Common myeloid progenitor, CD34-positive (primary cell): Measurements from ENCODE around the gene CNFN.

Experiments
- CTCF ChIA-PET: fragments of 350-600 bp; sonication (Branson Sonifier 250); formaldehyde crosslinking; loops from one replicate; lab custom pipeline; 2021; ENCODE audit warnings: antibody characterized with exemption; lab: Charles Lee
- POLR2A ChIA-PET: fragments of 350-600 bp; sonication (Branson Sonifier 250); formaldehyde crosslinking; loops from one replicate; lab custom pipeline; 2021; ENCODE audit warnings: antibody characterized with exemption; lab: Charles Lee
- DNase-seq, 3 donors: peaks; one replicate each; pipeline versions ENCODE4 v3.0.0 to v3.0.0-alpha.2; 2013
- H3K27ac ChIP-seq, 2 experiments: 1 replicate in 1 of 2; 2 replicates in 1 of 2; pipeline ENCODE4 v1.7.0; 2013; ENCODE audit warnings: inconsistent platforms in 2 of 2, low read length in 2 of 2, mild to moderate bottlenecking in 2 of 2, low read depth in 1 of 2, moderate library complexity in 1 of 2; ENCODE audit not compliant: severe bottlenecking in 2 of 2, insufficient read depth in 1 of 2, poor library complexity in 1 of 2
- H3K27me3 ChIP-seq, 5 experiments: replicated peaks in 2 of 5; 1 replicate in 3 of 5; 2 replicates in 2 of 5; pipeline versions ENCODE4 v1.6.1 to v1.7.0; 2013; ENCODE audit warnings: low read length in 4 of 5, mild to moderate bottlenecking in 2 of 5, moderate library complexity in 2 of 5, inconsistent platforms in 1 of 5; ENCODE audit not compliant: insufficient read depth in 5 of 5, control insufficient read depth in 4 of 5
- H3K36me3 ChIP-seq, 4 experiments: 1 replicate in 2 of 4; 2 replicates in 2 of 4; pipeline versions ENCODE4 v1.6.1 to v1.7.0; 2013; ENCODE audit warnings: low read length in 3 of 4, control low read depth in 1 of 4, mild to moderate bottlenecking in 1 of 4; ENCODE audit not compliant: control insufficient read depth in 4 of 4, insufficient read depth in 4 of 4
- H3K4me1 ChIP-seq, 4 experiments: 1 replicate in 3 of 4; 2 replicates in 1 of 4; pipeline versions ENCODE4 v1.6.1 to v1.7.1; 2013; ENCODE audit warnings: low read length in 3 of 4, mild to moderate bottlenecking in 3 of 4, control low read depth in 1 of 4, inconsistent platforms in 1 of 4, moderate library complexity in 1 of 4; ENCODE audit not compliant: control insufficient read depth in 4 of 4, insufficient read depth in 4 of 4; ENCODE audit errors: control extremely low read depth in 1 of 4
- H3K4me3 ChIP-seq, 7 experiments: 1 replicate in 4 of 7; 2 replicates in 3 of 7; pipeline versions ENCODE4 v1.5.1 to v1.7.0; 2013; ENCODE audit warnings: mild to moderate bottlenecking in 7 of 7, low read length in 6 of 7, moderate library complexity in 6 of 7, inconsistent platforms in 2 of 7, low read depth in 2 of 7, control low read depth in 1 of 7; ENCODE audit not compliant: insufficient read depth in 4 of 7, control insufficient read depth in 1 of 7; ENCODE audit errors: extremely low read depth in 1 of 7
- H3K9me3 ChIP-seq, 5 experiments: 1 replicate in 4 of 5; 2 replicates in 1 of 5; pipeline versions ENCODE4 v1.6.1 to v1.7.1; 2013; ENCODE audit warnings: low read length in 4 of 5, mild to moderate bottlenecking in 2 of 5, inconsistent platforms in 1 of 5, low read depth in 1 of 5, moderate library complexity in 1 of 5; ENCODE audit not compliant: control insufficient read depth in 4 of 5, insufficient read depth in 2 of 5; ENCODE audit errors: control extremely low read depth in 1 of 5
- WGBS: methylation state at CpG from one replicate; pipeline ENCODE4 v1.1.5; 2013; ENCODE audit not compliant: insufficient coverage; 5-methylcytosine and 5-hydroxymethylcytosine counted together

The CNFN gene

GRCh38 chr19:42412227-42412626, 22.1 kb upstream of the CNFN start:
- CTCF ChIA-PET = no interaction called here

GRCh38 chr19:42411581-42412178, 21.6 kb upstream of the CNFN start:
- no peak for DNase-seq
- Histone ChIP-seq H3K4me1 (no peaks in the 10 kb centered on the region), H3K27me3 (no peaks in the 10 kb centered on the region), H3K27ac (no peak overlapping the region), H3K36me3 (peaks cover 2 to 24% (median 9%) of the 10 kb centered on the region in 4 experiments), H3K9me3 (no peaks in the 10 kb centered on the region), H3K4me3 (no peak overlapping the region)
- ChIA-PET CTCF (interaction anchor here (0.9 kb wide), 1 partner anchor 8 kb away, joined by 3 read pairs; no protein-coding TSS in a partner anchor), POLR2A (no interaction called here)
- 100% methylated on average over 6 of the region's 8 CpGs for WGBS

More at GRCh38 chr19:42412227-42412626, 22.1 kb upstream of the CNFN start:
- Histone ChIP-seq H3K4me1 (no peaks in the 10 kb centered on the region), H3K27ac (no peak overlapping the region), H3K36me3 (peaks cover 2 to 18% (median 7%) of the 10 kb centered on the region in 4 experiments), H3K27me3 (no peaks in the 10 kb centered on the region), H3K4me3 (no peak overlapping the region), H3K9me3 (no peaks in the 10 kb centered on the region)
- 98% methylated on average over 7 of the region's 7 CpGs for WGBS
- DNase-seq = no peak
- POLR2A ChIA-PET = no interaction called here

- no peak overlapping the region for H3K4me3 ChIP-seq
- DNase-seq = no peak
- no peak overlapping the region for H3K27ac ChIP-seq
- H3K4me1 ChIP-seq = no peaks in the 10 kb centered on the region
- H3K36me3 ChIP-seq = peaks cover 0 to 25% (median 11%) of the 10 kb centered on the region in 4 experiments
- POLR2A ChIA-PET = no interaction called here
- H3K27me3 ChIP-seq = no peaks in the 10 kb centered on the region
- CTCF ChIA-PET = interaction anchor here (1.7 kb wide), 1 partner anchor 9 kb away, joined by 8 read pairs; no protein-coding TSS in a partner anchor
- WGBS = 96% methylated on average over 30 of the region's 30 CpGs
- H3K9me3 ChIP-seq = no peaks in the 10 kb centered on the region
Observed at GRCh38 chr19:42410371-42410770, 20.3 kb upstream of the CNFN start.

DNA sequence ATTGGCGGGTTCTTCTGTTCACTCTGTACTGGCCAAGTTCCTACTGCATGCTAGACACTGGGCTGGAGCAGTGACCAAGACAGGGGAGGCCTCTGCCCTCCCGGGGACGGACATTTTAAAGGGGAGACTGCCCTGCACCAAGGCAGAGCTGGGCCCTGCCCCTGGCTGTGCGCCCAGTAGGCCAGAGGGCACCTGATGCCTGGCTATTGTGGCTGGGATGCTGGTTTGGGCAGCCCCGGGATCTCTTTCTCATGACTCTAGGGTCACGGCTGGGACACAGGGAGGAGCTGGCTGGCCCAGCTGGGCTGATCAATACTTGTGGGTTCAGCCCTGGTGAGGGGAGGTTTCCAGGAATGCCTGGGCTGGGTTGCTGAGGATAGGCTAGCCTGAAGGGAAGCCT, 19.4 kb upstream of the CNFN start:
- WGBS = 100% methylated on average over 6 of the region's 6 CpGs
- no peak overlapping the region for H3K27ac ChIP-seq
- no peak for DNase-seq
- H3K27me3 ChIP-seq = no peaks in the 10 kb centered on the region
- no peak overlapping the region for H3K4me3 ChIP-seq
- H3K36me3 ChIP-seq = peaks cover 0 to 29% (median 13%) of the 10 kb centered on the region in 4 experiments
- no peaks in the 10 kb centered on the region for H3K9me3 ChIP-seq
- H3K4me1 ChIP-seq = no peaks in the 10 kb centered on the region
- ChIA-PET CTCF (interaction anchor here (1.6 to 1.7 kb wide), 2 partner anchors 9 to 13 kb away, joined by 3 to 8 read pairs; no protein-coding TSS in a partner anchor), POLR2A (no interaction called here)

DNA sequence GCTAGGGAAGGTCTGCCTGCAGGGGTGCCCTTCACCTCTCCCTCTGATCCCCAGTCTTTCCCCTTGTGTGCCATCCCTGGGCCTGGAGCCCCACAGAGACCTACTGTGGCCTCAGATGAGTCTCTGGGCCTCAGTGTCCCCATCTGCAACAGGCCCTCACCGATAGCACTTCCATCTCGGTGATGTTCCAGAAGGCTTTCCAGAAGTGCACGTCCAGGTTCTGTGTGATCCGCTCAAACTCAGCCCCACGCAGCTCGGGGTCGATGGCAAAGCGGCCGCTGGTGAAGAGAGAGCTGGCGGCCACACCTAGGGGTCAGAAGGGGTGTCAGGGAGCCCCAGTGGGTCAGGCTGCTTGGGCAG, 17.7 kb upstream of the CNFN start:
- Histone ChIP-seq H3K27me3 (no peaks in the 10 kb centered on the region), H3K4me1 (no peaks in the 10 kb centered on the region), H3K4me3 (no peak overlapping the region), H3K27ac (no peak overlapping the region), H3K36me3 (peaks cover 0 to 29% (median 14%) of the 10 kb centered on the region in 4 experiments), H3K9me3 (no peaks in the 10 kb centered on the region)
- no peak for DNase-seq
- WGBS = 98% methylated on average over 10 of the region's 10 CpGs
- POLR2A ChIA-PET = no interaction called here
- CTCF ChIA-PET = no interaction called here

DNA sequence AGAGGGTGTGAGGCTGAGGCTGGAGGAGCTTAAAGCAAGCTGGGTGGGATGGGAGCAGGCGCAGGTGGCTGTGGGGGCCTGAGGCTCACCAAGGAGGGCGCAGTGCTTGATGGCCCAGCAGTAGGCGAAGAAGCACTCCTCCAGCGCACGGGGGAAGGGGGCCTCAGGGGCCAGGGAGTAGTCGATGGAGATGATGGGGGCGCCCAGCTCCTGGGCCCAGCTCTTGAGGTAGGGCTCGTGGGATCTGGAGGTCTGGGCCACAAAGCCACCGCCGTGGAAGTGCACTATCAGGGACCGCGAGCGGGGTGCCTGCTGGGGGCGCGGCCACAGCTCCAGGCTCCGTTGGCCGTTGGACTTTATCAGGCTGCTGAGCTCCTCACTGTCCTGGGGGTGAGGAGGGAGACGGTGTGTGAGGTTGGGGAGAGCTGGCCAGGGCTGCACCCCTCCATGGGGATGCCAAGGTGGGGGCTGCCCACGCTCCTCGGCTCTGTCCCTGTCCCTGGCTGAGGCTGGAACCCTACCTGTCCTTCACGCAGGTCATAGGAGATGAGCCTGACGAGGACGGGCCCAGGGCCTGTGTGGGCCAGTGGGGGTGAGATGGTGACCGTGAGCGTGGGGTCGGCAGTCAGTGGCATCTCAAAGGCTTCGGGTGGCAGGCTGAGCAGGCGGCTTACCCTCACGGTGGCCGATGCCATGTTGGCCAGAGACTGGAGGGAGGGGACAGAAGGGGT, 17.2 kb upstream of the CNFN start:
- CTCF ChIA-PET = interaction anchor here (0.8 to 1.3 kb wide), 4 partner anchors 10 to 26 kb away, joined by 3 to 5 read pairs (median 4); no protein-coding TSS in a partner anchor
- H3K9me3 ChIP-seq = no peaks in the 10 kb centered on the region
- peaks cover 0 to 29% (median 14%) of the 10 kb centered on the region in 4 experiments for H3K36me3 ChIP-seq
- WGBS = 98% methylated on average over 22 of the region's 30 CpGs
- no peak overlapping the region for H3K4me3 ChIP-seq
- no peak for DNase-seq
- peaks cover 0 to 4% (median 2%) of the 10 kb centered on the region in 4 experiments for H3K4me1 ChIP-seq
- no peaks in the 10 kb centered on the region for H3K27me3 ChIP-seq
- no peak overlapping the region for H3K27ac ChIP-seq
- POLR2A ChIA-PET = no interaction called here

DNA sequence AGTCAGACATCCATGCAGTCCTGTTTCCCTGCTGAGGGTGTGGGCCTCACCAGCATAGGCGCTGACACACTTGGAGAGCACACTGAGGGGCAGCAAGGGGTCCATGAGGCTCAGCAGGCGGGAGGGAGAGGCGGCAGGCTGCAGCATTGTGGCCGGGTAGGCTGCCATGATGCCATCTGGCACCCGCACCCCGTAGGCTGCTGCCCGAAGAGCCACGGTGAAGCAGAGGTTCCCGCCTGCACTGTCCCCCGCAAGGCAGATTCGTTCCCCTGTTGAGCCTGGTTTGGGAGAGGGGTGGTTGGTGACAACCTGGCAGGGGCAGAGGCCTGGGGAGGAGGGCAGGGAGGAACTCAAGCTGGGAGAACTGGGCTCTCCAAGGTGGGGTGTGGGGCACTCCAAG, 16.0 kb upstream of the CNFN start:
- Histone ChIP-seq H3K4me1 (peaks cover 0 to 12% (median 10%) of the 10 kb centered on the region in 4 experiments), H3K9me3 (no peaks in the 10 kb centered on the region), H3K27me3 (no peaks in the 10 kb centered on the region), H3K4me3 (no peak overlapping the region), H3K27ac (no peak overlapping the region), H3K36me3 (peaks cover 0 to 29% (median 14%) of the 10 kb centered on the region in 4 experiments)
- ChIA-PET CTCF (interaction anchor here (1.3 kb wide), 1 partner anchor 14 kb away, joined by 5 read pairs; no protein-coding TSS in a partner anchor), POLR2A (no interaction called here)
- DNase-seq = no peak
- WGBS = 100% methylated on average over 11 of the region's 11 CpGs
